HG02571 (cell line): Measurements from ENCODE around the gene PRODH2.

Experiments
- ATAC-seq: cut with Tn5 transposase; IDR thresholded peaks from one replicate; pipeline ENCODE4 v1.9.1; 2021; ENCODE audit warnings: mild to moderate bottlenecking, moderate library complexity; ENCODE audit not compliant: unreplicated experiment

The PRODH2 gene

GRCh38 chr19:35812220-35813042 is at the start of gene PRODH2:
PRODH2 (minus strand) TSS chr19:35812845; CDS start chr19:35812805, 40 bp downstream.
- no peak for ATAC-seq

GRCh38 chr19:35861640-35862160 is 49.1 kb upstream of the PRODH2 start:
- no peak for ATAC-seq

- no peak for ATAC-seq
These were observed 48.4 kb upstream of the PRODH2 start for GRCh38 chr19:35860818-35861639.

- no peak for ATAC-seq
These were observed 47.8 kb upstream of the PRODH2 start for GRCh38 chr19:35860436-35860817.

GRCh38 chr19:35859414-35859813 is 46.8 kb upstream of the PRODH2 start:
- no peak for ATAC-seq

- no peak for ATAC-seq
These were observed 45.7 kb upstream of the PRODH2 start for GRCh38 chr19:35858311-35858710.

- ATAC-seq, result no peak
These were observed 44.0 kb upstream of the PRODH2 start, which contains the start of gene KIRREL2 for GRCh38 chr19:35856546-35857149. KIRREL2 (plus strand) TSS chr19:35856911; CDS start chr19:35857120, 209 bp downstream.

GRCh38 chr19:35853038-35853756 is 40.6 kb upstream of the PRODH2 start:
- no peak for ATAC-seq

GRCh38 chr19:35852029-35852780 is 39.6 kb upstream of the PRODH2 start, which contains the start of gene NPHS1:
NPHS1 (minus strand) TSS chr19:35852504; CDS start chr19:35851837, 667 bp downstream.
- ATAC-seq, result no peak

- no peak for ATAC-seq
These were observed 38.8 kb upstream of the PRODH2 start for GRCh38 chr19:35851213-35852028.

- ATAC-seq, result no peak
These were observed 36.4 kb upstream of the PRODH2 start for GRCh38 chr19:35848919-35849505.

GRCh38 chr19:35848486-35848885 is 35.8 kb upstream of the PRODH2 start:
- ATAC-seq, result no peak

- ATAC-seq, result no peak
These were observed 35.3 kb upstream of the PRODH2 start for GRCh38 chr19:35847911-35848310.

GRCh38 chr19:35846038-35846668 is 33.5 kb upstream of the PRODH2 start:
- no peak for ATAC-seq

GRCh38 chr19:35845215-35846037 is 32.8 kb upstream of the PRODH2 start:
- no peak for ATAC-seq

GRCh38 chr19:35844482-35845214 is 32.0 kb upstream of the PRODH2 start:
- ATAC-seq, result no peak
